Caco-2 (cell line): ENCODE measurements around the gene HBE1. TPM values are rescaled to one million over a fixed set of nuclear protein-coding genes. Genes with fewer than 3 reads are reported as not detected.

ENCODE experiments used
- BruUV-seq: library from RNA; stranded (reverse); fragments of 400-500 nt; replicated peaks from 2 replicates; lab custom pipeline; 2021; lab: Mats Ljungman, UMichigan
- CTCF ChIA-PET: fragments of 300-600 bp; sonication (Branson Sonifier 250); formaldehyde crosslinking; loops from one replicate; lab custom pipeline; 2022; ENCODE audit warnings: antibody characterized with exemption; lab: Charles Lee
- POLR2A ChIA-PET: fragments of 300-600 bp; sonication (Branson Sonifier 250); formaldehyde crosslinking; loops from one replicate; lab custom pipeline; 2022; ENCODE audit warnings: antibody characterized with exemption; lab: Charles Lee
- DNase-seq, 2 experiments: peaks; one replicate each; pipeline versions ENCODE4 v3.0.0 to v3.0.0-alpha.2; 2020 to 2022
- H3K27me3 ChIP-seq: replicated peaks from 2 replicates; pipeline ENCODE4 v1.6.0; 2011; ENCODE audit warnings: low read length; ENCODE audit not compliant: control insufficient read depth, insufficient read depth
- H3K36me3 ChIP-seq: 2 replicates; pipeline ENCODE4 v1.5.1; 2011; ENCODE audit warnings: low read length; ENCODE audit not compliant: control insufficient read depth, insufficient read depth
- H3K4me1 ChIP-seq: fragments of 250-450 bp; sonication (Bioruptor Pico); 2 replicates; pipeline ENCODE4 v1.5.1; 2020; ENCODE audit warnings: mild to moderate bottlenecking
- H3K4me3 ChIP-seq: 2 replicates; pipeline ENCODE4 v1.5.1; 2011; ENCODE audit warnings: low read depth, mild to moderate bottlenecking, control low read depth, low read length
- H3K9me3 ChIP-seq: fragments of 250-450 bp; sonication (Bioruptor Pico); 2 replicates; pipeline ENCODE4 v1.5.1; 2020; ENCODE audit warnings: mild to moderate bottlenecking, moderate library complexity
- H3K27ac Mint-ChIP-seq: one replicate; pipeline ENCODE4 v1.8.0; 2022; ENCODE audit warnings: mixed read lengths; ENCODE audit not compliant: unreplicated experiment
- H3K27me3 Mint-ChIP-seq: one replicate; pipeline ENCODE4 v1.8.0; 2022; ENCODE audit warnings: mixed read lengths; ENCODE audit not compliant: insufficient read depth, unreplicated experiment
- H3K36me3 Mint-ChIP-seq: one replicate; pipeline ENCODE4 v1.8.0; 2022; ENCODE audit warnings: mild to moderate bottlenecking, mixed read lengths; ENCODE audit not compliant: insufficient read depth, unreplicated experiment
- H3K4me1 Mint-ChIP-seq: one replicate; pipeline ENCODE4 v1.8.0; 2022; ENCODE audit warnings: low read depth, mixed read lengths; ENCODE audit not compliant: unreplicated experiment
- H3K4me3 Mint-ChIP-seq: one replicate; pipeline ENCODE4 v1.8.0; 2022; ENCODE audit warnings: mild to moderate bottlenecking, moderate library complexity, mixed read lengths; ENCODE audit not compliant: unreplicated experiment
- H3K9me3 Mint-ChIP-seq: one replicate; pipeline ENCODE4 v1.8.0; 2022; ENCODE audit warnings: mixed read lengths; ENCODE audit not compliant: unreplicated experiment
- intact Hi-C: fragments of 100-400 bp; cut with micrococcal nuclease; formaldehyde crosslinking; loops from one replicate; pipeline ENCODE4 v1.10.0; 2022; ENCODE audit not compliant: unreplicated experiment
- total RNA-seq: library from RNA; stranded (reverse); gene quantifications from 2 replicates; pipeline ENCODE4 v1.2.3, GENCODE V29; 2022
- TF ChIP-seq, protein P1 (sequence below), 2 experiments: fragments of 200-600 bp in 1 of 2; IDR thresholded peaks; 1 replicate in 1 of 2; 2 replicates in 1 of 2; pipeline versions ENCODE4 v1.5.1 to v1.8.0; 2011 to 2022; ENCODE audit warnings: antibody characterized with exemption in 1 of 2, control low read depth in 1 of 2, inconsistent platforms in 1 of 2, low read depth in 1 of 2, low read length in 1 of 2, mild to moderate bottlenecking in 1 of 2, moderate library complexity in 1 of 2; ENCODE audit not compliant: insufficient read depth in 1 of 2, severe bottlenecking in 1 of 2, unreplicated experiment in 1 of 2

The HBE1 gene
- total RNA-seq, 1 experiment from 2014 or later = not detected

DNA sequence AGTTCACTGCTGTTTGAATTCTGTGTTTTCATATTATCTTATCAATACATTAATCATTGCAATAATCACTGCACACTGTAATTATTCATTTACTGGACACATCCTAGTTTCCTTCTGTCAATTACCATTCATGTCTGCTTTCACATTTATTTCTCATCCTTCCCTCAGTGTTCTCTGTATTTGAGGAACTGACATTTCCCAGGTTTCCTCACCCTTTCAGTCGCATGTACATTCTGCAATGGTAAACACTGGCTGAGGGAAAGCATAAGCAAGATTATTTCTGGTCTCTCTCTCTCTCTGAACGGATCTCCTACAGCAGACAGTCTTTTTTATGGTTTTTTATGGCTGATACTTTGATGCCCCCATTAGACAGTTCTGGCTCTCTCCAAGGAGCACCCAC, 31.3 kb downstream of the HBE1 start:
- CTCF ChIA-PET = interaction anchor here (0.6 kb wide), 1 partner anchor 11 kb away, joined by 3 read pairs; no protein-coding TSS in a partner anchor
- no peaks in the 10 kb centered on the region for H3K27me3 ChIP-seq
- Mint-ChIP-seq H3K9me3 (no peaks in the 10 kb centered on the region), H3K27ac (no peak overlapping the region), H3K27me3 (peaks cover 12% of the 10 kb centered on the region), H3K4me3 (no peak overlapping the region), H3K36me3 (no peaks in the 10 kb centered on the region), H3K4me1 (no peaks in the 10 kb centered on the region)
- intact Hi-C loops = no loop called here
- H3K9me3 ChIP-seq = no peaks in the 10 kb centered on the region
- H3K36me3 ChIP-seq = no peaks in the 10 kb centered on the region
- no TSS peak for BruUV-seq
- no peak overlapping the region for H3K4me3 ChIP-seq
- H3K4me1 ChIP-seq = no peaks in the 10 kb centered on the region
- POLR2A ChIA-PET = no interaction called here
- no peak for DNase-seq
- TF ChIP-seq, protein P1, sequence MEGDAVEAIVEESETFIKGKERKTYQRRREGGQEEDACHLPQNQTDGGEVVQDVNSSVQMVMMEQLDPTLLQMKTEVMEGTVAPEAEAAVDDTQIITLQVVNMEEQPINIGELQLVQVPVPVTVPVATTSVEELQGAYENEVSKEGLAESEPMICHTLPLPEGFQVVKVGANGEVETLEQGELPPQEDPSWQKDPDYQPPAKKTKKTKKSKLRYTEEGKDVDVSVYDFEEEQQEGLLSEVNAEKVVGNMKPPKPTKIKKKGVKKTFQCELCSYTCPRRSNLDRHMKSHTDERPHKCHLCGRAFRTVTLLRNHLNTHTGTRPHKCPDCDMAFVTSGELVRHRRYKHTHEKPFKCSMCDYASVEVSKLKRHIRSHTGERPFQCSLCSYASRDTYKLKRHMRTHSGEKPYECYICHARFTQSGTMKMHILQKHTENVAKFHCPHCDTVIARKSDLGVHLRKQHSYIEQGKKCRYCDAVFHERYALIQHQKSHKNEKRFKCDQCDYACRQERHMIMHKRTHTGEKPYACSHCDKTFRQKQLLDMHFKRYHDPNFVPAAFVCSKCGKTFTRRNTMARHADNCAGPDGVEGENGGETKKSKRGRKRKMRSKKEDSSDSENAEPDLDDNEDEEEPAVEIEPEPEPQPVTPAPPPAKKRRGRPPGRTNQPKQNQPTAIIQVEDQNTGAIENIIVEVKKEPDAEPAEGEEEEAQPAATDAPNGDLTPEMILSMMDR (IDR thresholded peaks at IDR 0.05; ENCODE audit: insufficient read depth in 1 of 2, low read depth in 1 of 2, low read length in 1 of 2, severe bottlenecking in 1 of 2, unreplicated experiment in 1 of 2) = no peak

DNA sequence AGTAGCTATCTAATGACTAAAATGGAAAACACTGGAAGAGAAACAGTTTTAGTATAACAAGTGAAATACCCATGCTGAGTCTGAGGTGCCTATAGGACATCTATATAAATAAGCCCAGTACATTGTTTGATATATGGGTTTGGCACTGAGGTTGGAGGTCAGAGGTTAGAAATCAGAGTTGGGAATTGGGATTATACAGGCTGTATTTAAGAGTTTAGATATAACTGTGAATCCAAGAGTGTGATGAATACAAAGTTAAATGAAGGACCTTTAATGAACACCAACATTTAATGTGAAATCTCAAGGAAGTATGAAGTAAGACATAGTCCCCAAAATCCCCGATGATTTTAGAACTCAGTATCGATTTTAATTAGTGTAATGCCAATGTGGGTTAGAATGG, 32.3 kb downstream of the HBE1 start:
- Mint-ChIP-seq H3K27ac (no peak overlapping the region), H3K27me3 (peaks cover 12% of the 10 kb centered on the region), H3K4me3 (no peak overlapping the region), H3K36me3 (no peaks in the 10 kb centered on the region), H3K9me3 (no peaks in the 10 kb centered on the region), H3K4me1 (no peaks in the 10 kb centered on the region)
- Histone ChIP-seq H3K4me3 (no peak overlapping the region), H3K4me1 (no peaks in the 10 kb centered on the region), H3K36me3 (no peaks in the 10 kb centered on the region), H3K9me3 (no peaks in the 10 kb centered on the region), H3K27me3 (no peaks in the 10 kb centered on the region)
- no peak for DNase-seq
- BruUV-seq = no TSS peak
- TF ChIP-seq, protein P1 (IDR thresholded peaks at IDR 0.05; ENCODE audit: insufficient read depth in 1 of 2, low read depth in 1 of 2, low read length in 1 of 2, severe bottlenecking in 1 of 2, unreplicated experiment in 1 of 2) = no peak
- CTCF ChIA-PET = no interaction called here
- intact Hi-C loops = no loop called here
- POLR2A ChIA-PET = no interaction called here

DNA sequence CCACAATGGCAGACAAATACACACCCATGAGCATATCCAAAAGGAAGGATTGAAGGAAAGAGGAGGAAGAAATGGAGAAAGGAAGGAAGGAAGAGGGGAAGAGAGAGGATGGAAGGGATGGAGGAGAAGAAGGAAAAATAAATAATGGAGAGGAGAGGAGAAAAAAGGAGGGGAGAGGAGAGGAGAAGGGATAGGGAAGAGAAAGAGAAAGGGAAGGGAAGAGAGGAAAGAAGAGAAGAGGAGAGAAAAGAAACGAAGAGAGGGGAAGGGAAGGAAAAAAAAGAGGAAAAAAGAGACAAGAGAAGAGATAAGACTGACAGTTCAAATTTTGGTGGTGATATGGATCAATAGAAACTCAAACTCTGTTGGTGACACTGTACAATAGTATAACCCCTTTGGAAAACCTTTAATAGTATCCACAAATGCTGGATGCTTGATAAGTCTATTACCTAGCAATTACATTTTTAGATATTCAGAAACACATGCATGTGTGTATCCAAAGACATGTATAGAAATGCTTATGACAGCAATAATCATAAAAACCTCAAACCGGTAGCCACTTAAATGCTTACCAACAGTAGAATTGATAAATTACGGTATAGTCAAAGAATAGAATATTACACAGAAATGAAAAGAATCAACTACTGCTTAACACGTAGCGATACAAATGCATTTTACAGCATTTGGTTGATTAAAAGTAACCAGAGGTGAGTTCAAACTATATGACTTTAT, 34.2 kb downstream of the HBE1 start:
- Mint-ChIP-seq H3K4me3 (no peak overlapping the region), H3K9me3 (no peaks in the 10 kb centered on the region), H3K4me1 (no peaks in the 10 kb centered on the region), H3K27ac (no peak overlapping the region), H3K36me3 (no peaks in the 10 kb centered on the region), H3K27me3 (peaks cover 16% of the 10 kb centered on the region)
- DNase-seq = no peak
- no peaks in the 10 kb centered on the region for H3K4me1 ChIP-seq
- ChIA-PET CTCF (no interaction called here), POLR2A (no interaction called here)
- no peaks in the 10 kb centered on the region for H3K36me3 ChIP-seq
- H3K9me3 ChIP-seq = no peaks in the 10 kb centered on the region
- BruUV-seq = no TSS peak
- intact Hi-C loops = no loop called here
- H3K4me3 ChIP-seq = no peak overlapping the region
- TF ChIP-seq, protein P1 (IDR thresholded peaks at IDR 0.05; ENCODE audit: insufficient read depth in 1 of 2, low read depth in 1 of 2, low read length in 1 of 2, severe bottlenecking in 1 of 2, unreplicated experiment in 1 of 2) = no peak
- no peaks in the 10 kb centered on the region for H3K27me3 ChIP-seq
